LNCaP clone FGC (cell line): ENCODE measurements around the gene PEX11A.

ENCODE experiments used
- DNase-seq: peaks from one replicate; pipeline ENCODE4 v3.0.0-alpha.2; 2011; ENCODE audit warnings: low read depth
- H3K4me3 ChIP-seq: 2 replicates; pipeline ENCODE4 v1.5.1; 2011; ENCODE audit warnings: mild to moderate bottlenecking, low read depth, low read length, control low read depth
- TF ChIP-seq, protein P1 (sequence below): IDR thresholded peaks from 2 replicates; pipeline ENCODE4 v1.5.1; 2012; ENCODE audit warnings: mild to moderate bottlenecking; ENCODE audit not compliant: control insufficient read depth, insufficient read depth; ENCODE audit errors: extremely low read depth

The PEX11A gene

DNA sequence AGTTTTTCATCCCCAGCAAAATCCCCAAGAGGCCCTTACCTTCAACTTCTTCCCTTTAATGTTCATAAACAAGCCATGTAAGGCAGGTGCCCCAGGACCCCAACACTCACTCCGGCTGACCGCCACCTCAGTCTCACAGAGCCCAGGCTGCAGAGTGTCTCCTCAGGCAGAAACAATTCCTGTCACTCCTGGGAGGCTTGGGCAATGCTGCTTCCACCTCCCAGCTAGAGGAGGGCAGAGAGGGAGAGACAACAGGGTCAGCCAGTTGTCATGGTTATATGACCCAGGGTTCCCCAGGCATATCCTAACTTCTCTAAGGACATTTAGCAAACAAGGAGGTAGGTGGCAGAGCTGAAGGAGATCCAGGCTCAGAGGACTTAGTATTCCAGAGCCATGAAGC, 11.3 kb downstream of the PEX11A start, which contains the start of gene PLIN1:
TSS of gene PLIN1 (minus strand) at position 156 of the 400 bp plus-strand sequence. CDS start 1,878 bp downstream, outside the sequence.
- TF ChIP-seq, protein P1, sequence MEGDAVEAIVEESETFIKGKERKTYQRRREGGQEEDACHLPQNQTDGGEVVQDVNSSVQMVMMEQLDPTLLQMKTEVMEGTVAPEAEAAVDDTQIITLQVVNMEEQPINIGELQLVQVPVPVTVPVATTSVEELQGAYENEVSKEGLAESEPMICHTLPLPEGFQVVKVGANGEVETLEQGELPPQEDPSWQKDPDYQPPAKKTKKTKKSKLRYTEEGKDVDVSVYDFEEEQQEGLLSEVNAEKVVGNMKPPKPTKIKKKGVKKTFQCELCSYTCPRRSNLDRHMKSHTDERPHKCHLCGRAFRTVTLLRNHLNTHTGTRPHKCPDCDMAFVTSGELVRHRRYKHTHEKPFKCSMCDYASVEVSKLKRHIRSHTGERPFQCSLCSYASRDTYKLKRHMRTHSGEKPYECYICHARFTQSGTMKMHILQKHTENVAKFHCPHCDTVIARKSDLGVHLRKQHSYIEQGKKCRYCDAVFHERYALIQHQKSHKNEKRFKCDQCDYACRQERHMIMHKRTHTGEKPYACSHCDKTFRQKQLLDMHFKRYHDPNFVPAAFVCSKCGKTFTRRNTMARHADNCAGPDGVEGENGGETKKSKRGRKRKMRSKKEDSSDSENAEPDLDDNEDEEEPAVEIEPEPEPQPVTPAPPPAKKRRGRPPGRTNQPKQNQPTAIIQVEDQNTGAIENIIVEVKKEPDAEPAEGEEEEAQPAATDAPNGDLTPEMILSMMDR: no peak
- DNase-seq: no peak
- H3K4me3 ChIP-seq: no peak within 1 kb of the TSS

DNA sequence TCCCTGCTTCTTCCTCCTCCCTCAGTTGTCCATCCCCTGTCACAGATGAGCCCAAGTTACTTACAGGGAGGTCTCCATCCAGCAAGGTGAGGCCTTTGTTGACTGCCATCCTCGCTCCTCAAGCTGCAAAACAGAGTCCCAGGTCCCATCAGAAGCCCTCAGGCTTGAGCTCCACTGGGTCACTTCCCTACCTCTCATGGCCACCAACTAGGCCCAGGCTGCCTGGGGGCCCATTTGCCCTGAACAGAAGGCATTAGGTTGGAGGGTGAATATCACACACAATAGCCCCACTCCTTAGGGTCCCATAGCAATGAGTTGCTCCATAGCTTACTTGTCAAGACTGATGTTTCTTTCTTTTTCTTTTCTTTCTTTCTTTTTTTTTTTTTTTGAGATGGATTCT, 13.2 kb downstream of the PEX11A start:
- TF ChIP-seq, protein P1: no peak
- DNase-seq: no peak
- no peak overlapping the region for H3K4me3 ChIP-seq

DNA sequence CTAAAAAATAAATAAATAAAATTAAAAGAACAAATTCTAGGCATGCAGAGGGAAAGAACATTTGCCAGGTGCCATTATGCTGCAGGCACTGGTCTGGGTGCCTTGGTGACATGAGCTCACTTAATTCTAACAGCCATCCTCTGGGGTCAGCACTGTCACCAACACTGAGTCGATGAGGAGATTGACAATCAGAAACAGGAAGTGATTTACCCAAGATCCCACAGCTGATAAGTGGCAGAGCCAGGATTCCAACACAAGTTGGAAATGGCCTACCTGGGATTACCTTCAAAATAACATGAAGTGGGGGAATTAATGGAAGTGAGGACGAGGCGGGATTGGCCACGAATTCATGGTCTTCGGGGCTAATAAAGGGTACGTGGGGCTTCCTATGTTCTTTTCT, 14.9 kb downstream of the PEX11A start:
- TF ChIP-seq, protein P1: no peak
- DNase-seq: no peak

DNA sequence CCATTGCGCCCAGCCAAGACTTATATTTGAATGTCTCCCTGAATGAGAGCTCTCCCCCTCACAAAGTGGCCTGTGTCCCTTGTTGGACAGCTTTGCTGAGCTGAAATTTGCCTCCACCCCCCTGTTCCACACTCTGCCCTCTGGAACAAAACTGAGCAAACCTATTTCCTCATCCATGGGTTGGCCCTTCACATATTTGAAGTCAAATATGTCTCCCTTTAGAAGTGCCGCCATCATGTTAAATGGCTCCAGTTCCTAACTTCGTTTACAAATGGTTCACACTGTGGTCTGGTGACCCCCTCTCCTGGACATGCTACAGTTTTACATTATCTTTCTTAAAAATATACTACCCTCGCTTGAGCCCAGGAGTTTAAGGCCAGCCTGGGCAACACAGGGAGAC, 16.0 kb downstream of the PEX11A start:
- no peak overlapping the region for H3K4me3 ChIP-seq
- TF ChIP-seq, protein P1: no peak
- DNase-seq: no peak

More for the DNA sequence above, 14.9 kb downstream of the PEX11A start:
- no peak overlapping the region for H3K4me3 ChIP-seq

DNA sequence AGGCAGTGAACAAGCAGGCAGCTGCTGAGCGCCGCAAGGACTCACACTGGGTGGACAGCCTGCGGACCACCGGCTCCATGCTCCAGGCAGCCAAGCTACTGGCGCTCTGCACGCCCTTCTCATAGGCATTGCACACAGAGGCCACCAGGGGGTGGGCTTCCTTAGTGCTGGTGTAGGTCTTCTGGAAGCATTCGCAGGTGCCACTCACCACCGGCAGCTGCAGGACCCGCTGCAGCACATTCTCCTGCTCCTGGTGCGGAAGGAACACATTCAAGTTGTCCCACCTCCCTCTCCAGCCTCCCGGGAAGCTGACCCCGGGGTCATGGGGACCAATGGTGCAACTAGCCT, 17.4 kb downstream of the PEX11A start:
- H3K4me3 ChIP-seq: no peak overlapping the region
- DNase-seq: no peak
- TF ChIP-seq, protein P1: peak; percentile 35; the same call in 1 of the 2 replicates

DNA sequence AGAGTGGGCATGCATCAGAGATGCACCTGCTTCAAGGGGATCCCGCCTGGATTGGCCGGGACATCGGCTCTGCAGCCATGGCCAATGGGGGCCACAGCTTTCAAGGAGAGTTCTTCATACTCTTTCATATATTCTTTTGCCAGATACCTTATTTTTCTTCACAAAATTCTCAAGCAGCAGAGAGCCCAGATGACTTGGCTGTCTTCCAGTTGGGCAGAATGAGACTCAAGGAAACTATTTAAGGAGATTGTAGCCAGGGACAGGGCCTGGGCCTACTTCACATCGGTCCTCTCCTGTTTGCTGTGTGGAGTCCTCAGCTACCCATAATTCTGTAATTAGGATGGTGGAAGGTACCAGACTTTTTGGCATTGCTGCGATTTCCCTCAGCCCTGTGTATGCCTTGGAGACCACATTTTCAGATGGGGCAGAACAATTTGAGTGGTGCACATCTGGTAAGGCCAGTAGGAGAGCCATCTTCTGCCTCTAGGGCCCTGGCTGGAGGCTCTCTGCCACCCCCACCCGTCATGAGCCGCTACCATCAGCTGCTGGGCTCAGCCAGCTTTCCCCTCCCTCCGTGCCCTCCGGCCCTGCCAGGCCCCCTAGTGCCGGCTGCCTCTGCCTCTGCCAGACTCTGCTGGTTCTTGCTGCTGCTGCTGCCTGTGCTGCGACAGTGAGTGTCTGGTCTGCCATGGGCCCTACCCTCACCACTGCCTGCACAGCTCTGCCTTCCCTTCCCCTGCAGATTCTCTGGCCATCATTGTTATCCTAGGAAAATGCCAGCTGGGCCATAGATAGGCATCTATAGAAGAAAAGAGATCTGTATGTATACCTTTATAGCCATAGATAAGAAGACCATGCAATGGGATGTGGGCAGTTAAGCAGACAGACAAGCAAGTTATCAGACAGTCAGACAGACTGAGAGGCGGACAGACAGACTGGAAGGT, 18.1 kb downstream of the PEX11A start:
- DNase-seq: no peak
- no peak overlapping the region for H3K4me3 ChIP-seq
- TF ChIP-seq, protein P1: no peak
